ENCODE data around the gene LRRC2. TPM values are rescaled to one million over a fixed set of nuclear protein-coding genes. Genes with fewer than 3 reads are reported as not detected.

LRRC2 gene
- total and polyA plus RNA-seq, 2 donors (not counting 3 experiments of a cell fraction or from before 2014, with no cell fraction given): 0.14 to 0.73 TPM

- Histone ChIP-seq H3K36me3 (ENCODE audit: control insufficient read depth in 2 of 2, extremely low read depth in 1 of 2, insufficient read depth in 2 of 2, low read length in 2 of 2) (no peaks in the 10 kb centered on the region), H3K4me1 (ENCODE audit: control insufficient read depth, extremely low read depth, insufficient read depth, low read length) (peaks cover 18% of the 10 kb centered on the region), H2AFZ (ENCODE audit: low read depth, low read length) (peak overlapping the region; percentile 91), H3K79me2 (ENCODE audit: control insufficient read depth, insufficient read depth, low read length) (no peaks in the 10 kb centered on the region), H3K4me3 (replicated peaks in 1 of 3; ENCODE audit: insufficient read depth in 1 of 3, low read depth in 1 of 3, low read length in 3 of 3) (no peak overlapping the region), H3K9me1 (replicated peaks; ENCODE audit: control insufficient read depth, extremely low read depth, insufficient read depth, low read length) (no peaks in the 10 kb centered on the region), H3K27ac (ENCODE audit: insufficient read depth, low read depth, low read length) (peak overlapping the region; percentile 35), H3K27me3 (ENCODE audit: control insufficient read depth in 2 of 2, insufficient read depth in 2 of 2, low read length in 2 of 2) (peaks cover 0 to 4% of the 10 kb centered on the region in 2 experiments), H3K4me2 (ENCODE audit: insufficient read depth, low read length) (peak overlapping the region; percentile 48), H4K20me1 (replicated peaks; ENCODE audit: control insufficient read depth, extremely low read depth, insufficient read depth, low read length) (no peaks in the 10 kb centered on the region), H3K9me3 (replicated peaks; ENCODE audit: control insufficient read depth, insufficient read depth, low read length) (no peaks in the 10 kb centered on the region), H3K9ac (replicated peaks; ENCODE audit: extremely low read depth, insufficient read depth, low read length) (peak overlapping the region; percentile 14)
- dilution Hi-C loops (cut with MboI; ENCODE audit: extremely low pct_ligation_motif_present, low sequenced_read_pairs) (no loop called here), intact Hi-C loops (cut with micrococcal nuclease) (loop anchor here (2.0 kb wide), 1 partner anchor 23 kb away; no protein-coding TSS in a partner anchor)
- ChIA-PET CTCF (interaction anchor here (1.2 to 2.5 kb wide), 5 partner anchors 9 to 50 kb away, joined by 3 to 26 read pairs (median 6); no protein-coding TSS in a partner anchor), POLR2A (interaction anchor here (0.6 kb wide), 1 partner anchor 64 kb away, joined by 4 read pairs; no protein-coding TSS in a partner anchor)
- TF ChIP-seq MYC (IDR thresholded peaks at IDR 0.05; ENCODE audit: low read depth, low read length): no peak
- TF ChIP-seq POLR2A (IDR thresholded peaks at IDR 0.05; ENCODE audit: low read depth, low read length): no peak
- no TSS peak for BruUV-seq (replicated peaks)
- DNase-seq (ENCODE audit: low read depth, low spot score) (no peak), FAIRE-seq (no peak)
Observed at GRCh38 chr3:46539443-46540005, 26.6 kb downstream of the LRRC2 start.

- H3K4me2 ChIP-seq (ENCODE audit: insufficient read depth, low read length): peak overlapping the region; percentile 48
- no peaks in the 10 kb centered on the region for H3K9me3 ChIP-seq (replicated peaks; ENCODE audit: control insufficient read depth, insufficient read depth, low read length)
- H4K20me1 ChIP-seq (replicated peaks; ENCODE audit: control insufficient read depth, extremely low read depth, insufficient read depth, low read length): no peaks in the 10 kb centered on the region
- H3K4me3 ChIP-seq (replicated peaks in 1 of 3; ENCODE audit: insufficient read depth in 1 of 3, low read depth in 1 of 3, low read length in 3 of 3): no peak overlapping the region
- dilution Hi-C loops (cut with MboI; ENCODE audit: extremely low pct_ligation_motif_present, low sequenced_read_pairs) (no loop called here), intact Hi-C loops (cut with micrococcal nuclease) (loop anchor here (2.0 kb wide), 1 partner anchor 22 kb away; no protein-coding TSS in a partner anchor)
- peak overlapping the region; percentile 35 for H3K27ac ChIP-seq (ENCODE audit: insufficient read depth, low read depth, low read length)
- POLR2A ChIA-PET: interaction anchor here (0.6 kb wide), 1 partner anchor 65 kb away, joined by 4 read pairs; no protein-coding TSS in a partner anchor
- H3K9me1 ChIP-seq (replicated peaks; ENCODE audit: control insufficient read depth, extremely low read depth, insufficient read depth, low read length): no peaks in the 10 kb centered on the region
- peak overlapping the region; percentile 91 for H2AFZ ChIP-seq (ENCODE audit: low read depth, low read length)
- DNase-seq (ENCODE audit: low read depth, low spot score): peak; percentile 11
- CTCF ChIA-PET: interaction anchor here (0.6 to 2.5 kb wide), 9 partner anchors 10 to 91 kb away, joined by 3 to 26 read pairs (median 4); no protein-coding TSS in a partner anchor
- H3K9ac ChIP-seq (replicated peaks; ENCODE audit: extremely low read depth, insufficient read depth, low read length): peak overlapping the region; percentile 14
- FAIRE-seq: peak; percentile 70
- H3K79me2 ChIP-seq (ENCODE audit: control insufficient read depth, insufficient read depth, low read length): no peaks in the 10 kb centered on the region
- TF ChIP-seq CTCF (IDR thresholded peaks at IDR 0.05; ENCODE audit: extremely low read depth in 1 of 2, insufficient read depth in 1 of 2, low read depth in 1 of 2, low read length in 2 of 2) (no peak), FOS (IDR thresholded peaks at IDR 0.05; ENCODE audit: borderline replicate concordance, insufficient read depth, low read length) (no peak), POLR2AphosphoS5 (IDR thresholded peaks at IDR 0.05; ENCODE audit: insufficient read depth, low read depth, low read length) (peak; percentile 24), GATA2 (IDR thresholded peaks at IDR 0.05; ENCODE audit: insufficient read depth, insufficient read length, low read depth, low read length) (no peak), EZH2 (IDR thresholded peaks at IDR 0.05; ENCODE audit: borderline replicate concordance, low read depth, low read length, severe bottlenecking) (no peak), MAX (IDR thresholded peaks at IDR 0.05; ENCODE audit: insufficient read depth, insufficient read length) (no peak)
- no peaks in the 10 kb centered on the region for H3K36me3 ChIP-seq (ENCODE audit: control insufficient read depth in 2 of 2, extremely low read depth in 1 of 2, insufficient read depth in 2 of 2, low read length in 2 of 2)
- BruUV-seq (replicated peaks): no TSS peak
- peaks cover 18% of the 10 kb centered on the region for H3K4me1 ChIP-seq (ENCODE audit: control insufficient read depth, extremely low read depth, insufficient read depth, low read length)
- peaks cover 0 to 4% of the 10 kb centered on the region in 2 experiments for H3K27me3 ChIP-seq (ENCODE audit: control insufficient read depth in 2 of 2, insufficient read depth in 2 of 2, low read length in 2 of 2)
Observed at GRCh38 chr3:46538803-46539442, 27.2 kb downstream of the LRRC2 start.
